T-helper 2 cell treated with Interferon-gamma antibody and Interleukin-4, amounts not matched to agents 5 μg/mL and 100 μg/mL, for 36 hours (primary cell): ENCODE measurements around the gene SENP7.
"Not testable (repeated sequence)": the region's sequence is repeated elsewhere in the genome, so short reads cannot be mapped to it uniquely, and the experiment has no call there.

Source experiments
- DNase-seq: peaks from one replicate; pipeline ENCODE4 v3.0.0; 2021; ENCODE audit warnings: low spot score
- H3K27ac Mint-ChIP-seq: one replicate; pipeline ENCODE4 v1.8.0; 2021; ENCODE audit warnings: mild to moderate bottlenecking, mixed read lengths
- H3K27me3 Mint-ChIP-seq: one replicate; pipeline ENCODE4 v1.8.0; 2021; ENCODE audit warnings: low read depth, mixed read lengths
- H3K36me3 Mint-ChIP-seq: one replicate; pipeline ENCODE4 v1.8.0; 2021; ENCODE audit warnings: low read depth, mixed read lengths
- H3K4me1 Mint-ChIP-seq: one replicate; pipeline ENCODE4 v1.8.0; 2021; ENCODE audit warnings: low read depth, mixed read lengths
- H3K4me3 Mint-ChIP-seq: one replicate; pipeline ENCODE4 v1.8.0; 2022; ENCODE audit warnings: mild to moderate bottlenecking, moderate library complexity, mixed read lengths
- H3K9me3 Mint-ChIP-seq: one replicate; pipeline ENCODE4 v1.8.0; 2021; ENCODE audit warnings: mixed read lengths

The SENP7 gene

DNA sequence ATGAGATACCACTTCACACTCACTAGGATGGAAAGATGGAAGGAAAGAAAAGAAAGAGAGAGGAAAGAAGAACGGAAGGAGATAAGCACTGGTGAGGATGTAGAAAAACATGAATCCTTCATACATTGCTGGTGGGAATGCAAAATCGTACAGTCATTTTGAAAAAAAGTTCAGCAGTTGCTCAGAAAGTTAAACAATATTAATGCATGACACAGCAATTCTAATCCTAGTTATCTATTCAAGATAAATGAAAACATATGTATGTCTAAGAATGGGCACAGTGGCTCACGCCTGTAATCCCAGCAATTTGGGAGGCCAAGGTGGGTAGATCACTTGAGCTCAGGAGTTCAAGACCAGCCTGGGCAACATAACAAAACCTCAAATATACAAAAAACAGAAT is 59.1 kb downstream of the SENP7 start:
- DNase-seq, result no peak
- peaks cover 5% of the 10 kb centered on the region for H3K9me3 Mint-ChIP-seq
- H3K36me3 Mint-ChIP-seq, result peaks cover 30% of the 10 kb centered on the region
- no peaks in the 10 kb centered on the region for H3K27me3 Mint-ChIP-seq
- H3K4me3 Mint-ChIP-seq, result no peak overlapping the region
- peaks cover 2% of the 10 kb centered on the region for H3K4me1 Mint-ChIP-seq
- no peak overlapping the region for H3K27ac Mint-ChIP-seq

DNA sequence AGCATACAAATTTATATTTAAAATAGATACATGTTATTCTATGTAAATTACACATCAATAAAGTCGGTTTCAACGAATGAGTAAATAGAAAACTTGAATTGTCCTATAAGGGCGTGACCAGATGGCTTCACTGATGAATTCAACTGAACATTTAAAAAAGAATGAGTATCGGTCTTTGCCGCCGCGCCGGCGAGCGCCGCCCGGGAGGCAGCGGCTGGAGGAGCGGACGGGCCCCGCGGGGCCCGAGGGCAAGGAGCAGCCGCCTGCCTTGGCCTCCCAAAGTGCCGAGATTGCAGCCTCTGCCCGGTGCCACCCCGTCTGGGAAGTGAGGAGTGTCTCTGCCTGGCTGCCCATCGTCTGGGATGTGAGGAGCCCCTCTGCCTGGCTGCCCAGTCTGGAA is 74.4 kb downstream of the SENP7 start:
- Mint-ChIP-seq H3K9me3 (peaks cover 40% of the 10 kb centered on the region), H3K36me3 (peaks cover 26% of the 10 kb centered on the region)
- H3K27ac Mint-ChIP-seq, DNase-seq, H3K27me3 Mint-ChIP-seq, H3K4me3 Mint-ChIP-seq, H3K4me1 Mint-ChIP-seq: not testable (repeated sequence)

DNA sequence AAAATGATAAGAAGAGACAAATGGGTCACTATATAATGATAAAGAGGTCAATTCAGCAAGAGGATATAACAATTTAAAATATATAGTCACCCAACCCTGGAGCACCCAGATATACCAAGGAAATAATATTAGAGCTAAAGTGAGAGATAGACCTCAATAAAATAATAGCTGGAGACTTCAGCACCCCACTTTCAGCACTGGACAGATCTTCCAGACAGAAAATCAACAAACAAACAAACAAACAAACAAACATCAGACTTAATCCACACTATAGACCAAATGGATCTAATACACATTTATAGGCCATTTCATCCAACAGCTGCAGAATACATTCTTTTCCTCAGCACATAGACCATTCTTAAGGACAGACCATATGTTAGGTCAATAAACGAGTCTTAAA is 79.4 kb downstream of the SENP7 start:
- DNase-seq, result no peak
- H3K4me1 Mint-ChIP-seq, result no peaks in the 10 kb centered on the region
- H3K9me3 Mint-ChIP-seq, result peaks cover 48% of the 10 kb centered on the region
- H3K4me3 Mint-ChIP-seq, result no peak overlapping the region
- no peak overlapping the region for H3K27ac Mint-ChIP-seq
- peaks cover 15% of the 10 kb centered on the region for H3K36me3 Mint-ChIP-seq
- H3K27me3 Mint-ChIP-seq, result no peaks in the 10 kb centered on the region

DNA sequence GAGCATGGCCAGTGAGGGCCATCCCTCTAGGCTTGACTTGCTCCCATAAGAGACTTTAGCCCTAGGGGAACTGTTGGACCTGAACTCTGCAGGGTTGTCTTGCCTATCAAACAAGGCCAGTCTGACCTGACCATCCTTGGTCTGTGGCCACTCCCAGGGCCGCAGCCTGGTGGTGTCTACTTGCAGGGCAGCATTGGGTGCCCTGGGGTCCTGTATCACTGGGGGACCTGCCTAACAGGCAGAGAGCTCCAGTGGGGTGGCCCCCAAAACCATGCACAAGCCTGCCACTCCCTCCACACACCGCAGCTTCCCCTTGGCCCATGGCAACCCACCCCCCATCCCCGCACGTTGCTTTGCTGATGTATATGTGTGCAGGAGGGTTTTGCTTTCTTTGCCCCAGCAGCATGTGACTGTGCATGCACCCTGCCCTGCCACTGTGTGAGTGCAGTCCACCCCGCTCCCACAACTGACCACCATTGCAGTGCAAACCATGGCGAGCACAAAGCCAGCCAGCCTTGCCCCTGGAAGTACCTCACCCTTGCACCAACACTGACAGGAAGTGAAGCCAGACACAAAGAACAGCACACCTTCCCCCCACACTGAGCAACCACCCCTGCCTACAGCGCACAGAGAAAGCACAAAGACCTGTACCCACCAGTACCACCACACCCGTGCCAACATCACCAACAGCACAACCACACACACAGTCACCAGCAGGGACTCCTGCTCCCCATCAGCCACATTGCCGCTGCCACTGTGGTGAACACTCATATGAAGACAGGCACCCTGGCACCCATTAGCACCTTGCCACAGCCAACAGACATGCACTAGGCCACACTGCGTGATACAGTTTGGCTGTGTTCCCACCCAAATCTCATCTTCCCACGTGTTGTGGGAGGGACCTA is 88.8 kb downstream of the SENP7 start:
- no peaks in the 10 kb centered on the region for H3K27me3 Mint-ChIP-seq
- peaks cover 14% of the 10 kb centered on the region for H3K9me3 Mint-ChIP-seq
- peaks cover 21% of the 10 kb centered on the region for H3K4me1 Mint-ChIP-seq
- DNase-seq, result no peak
- H3K27ac Mint-ChIP-seq, result no peak overlapping the region
- peaks cover 14% of the 10 kb centered on the region for H3K36me3 Mint-ChIP-seq
- H3K4me3 Mint-ChIP-seq, result no peak overlapping the region

DNA sequence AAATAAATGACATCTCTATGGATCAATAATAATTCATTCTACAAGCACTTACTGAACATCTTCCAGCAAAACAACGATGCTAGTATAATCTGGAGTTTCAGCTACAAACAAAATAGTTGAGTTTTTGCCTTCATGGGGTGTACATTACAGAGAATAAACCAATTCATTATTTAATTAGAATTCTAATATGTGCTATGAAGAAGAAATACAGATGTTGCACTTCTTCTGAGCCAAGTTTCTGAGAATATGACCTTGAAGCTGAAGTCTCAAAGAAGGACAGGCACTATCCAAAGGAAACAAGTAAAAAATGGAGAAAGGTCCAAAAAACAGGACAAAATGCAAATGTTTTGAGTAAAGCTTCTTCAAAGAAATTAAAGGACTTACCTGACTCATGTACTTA is 94.2 kb downstream of the SENP7 start:
- Mint-ChIP-seq H3K27ac (no peak overlapping the region), H3K36me3 (peaks cover 6% of the 10 kb centered on the region), H3K27me3 (no peaks in the 10 kb centered on the region), H3K4me1 (peaks cover 11% of the 10 kb centered on the region), H3K9me3 (no peaks in the 10 kb centered on the region), H3K4me3 (no peak overlapping the region)
- no peak for DNase-seq

DNA sequence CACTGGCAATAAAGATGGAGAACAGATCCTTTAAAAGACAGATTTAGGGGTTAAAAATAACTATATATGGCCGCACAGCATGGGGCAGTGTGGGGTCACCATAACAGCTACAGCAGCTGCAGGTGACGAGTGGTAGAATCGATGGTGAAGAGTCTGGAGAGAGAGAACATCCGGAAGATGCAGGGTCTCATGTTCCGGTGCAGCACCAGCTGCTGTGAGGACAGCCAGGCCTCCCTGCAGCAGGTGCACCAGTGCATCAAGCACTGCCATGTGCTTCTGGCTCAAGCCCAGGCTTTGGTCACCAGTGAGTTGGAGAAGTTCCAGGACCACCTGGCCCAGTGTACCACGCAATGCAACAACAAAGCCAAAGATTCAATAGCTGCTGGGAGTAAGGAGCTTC is 98.9 kb downstream of the SENP7 start:
- no peaks in the 10 kb centered on the region for H3K27me3 Mint-ChIP-seq
- peaks cover 4% of the 10 kb centered on the region for H3K4me1 Mint-ChIP-seq
- H3K4me3 Mint-ChIP-seq, result no peak overlapping the region
- H3K36me3 Mint-ChIP-seq, result peaks cover 16% of the 10 kb centered on the region
- H3K9me3 Mint-ChIP-seq, result peaks cover 12% of the 10 kb centered on the region
- no peak for DNase-seq
- H3K27ac Mint-ChIP-seq, result peak overlapping the region; percentile 42

DNA sequence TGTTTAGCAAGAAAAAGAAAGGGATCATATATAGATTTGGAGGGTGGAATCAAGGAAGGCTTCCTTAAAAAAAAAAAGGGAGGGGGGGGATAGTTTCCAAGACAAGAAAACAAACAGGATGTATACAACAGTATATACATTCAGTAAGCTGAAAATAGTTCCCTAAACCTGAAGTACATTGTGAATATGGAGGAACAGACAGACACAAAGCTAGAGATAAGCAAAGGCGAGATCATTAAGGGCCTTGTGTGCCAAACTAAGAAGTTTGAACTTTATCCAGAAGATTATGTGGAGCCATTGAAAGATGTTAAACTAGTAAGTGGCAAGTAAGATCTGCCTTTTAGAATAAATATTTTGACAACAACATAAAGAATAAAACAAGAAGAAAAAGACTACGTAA is 99.4 kb downstream of the SENP7 start:
- Mint-ChIP-seq H3K9me3 (peaks cover 17% of the 10 kb centered on the region), H3K4me3 (no peak overlapping the region), H3K4me1 (peaks cover 4% of the 10 kb centered on the region), H3K27ac (peak overlapping the region; percentile 42), H3K27me3 (no peaks in the 10 kb centered on the region), H3K36me3 (peaks cover 21% of the 10 kb centered on the region)
- DNase-seq, result no peak

DNA sequence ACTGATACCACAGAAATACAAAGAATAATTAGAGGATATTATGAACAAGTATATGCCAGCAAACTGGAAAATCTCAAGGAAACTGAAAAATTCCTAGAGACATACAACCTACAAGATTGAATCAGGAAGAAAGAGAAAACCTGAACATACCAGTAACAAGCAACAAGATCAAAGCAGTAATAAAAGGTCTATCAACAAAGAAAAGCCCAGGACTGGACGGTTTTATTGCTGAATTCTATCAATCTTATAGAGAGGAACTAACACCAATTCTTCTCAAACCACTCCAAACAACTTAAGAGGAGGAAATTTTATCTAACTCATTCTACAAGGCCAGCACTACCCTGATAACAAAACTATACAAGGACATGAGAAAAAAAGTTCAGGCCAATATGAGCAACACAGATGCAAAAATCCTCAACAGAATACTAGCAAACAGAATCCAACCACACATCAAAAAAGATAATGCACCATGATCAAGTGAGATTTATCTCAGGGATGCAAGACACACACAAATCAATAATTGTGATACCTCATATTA is 121.5 kb downstream of the SENP7 start:
- Mint-ChIP-seq H3K9me3 (peaks cover 69% of the 10 kb centered on the region), H3K27me3 (no peaks in the 10 kb centered on the region), H3K4me1 (peaks cover 12% of the 10 kb centered on the region), H3K4me3 (no peak overlapping the region), H3K36me3 (peaks cover 68% of the 10 kb centered on the region), H3K27ac (no peak overlapping the region)
- no peak for DNase-seq

DNA sequence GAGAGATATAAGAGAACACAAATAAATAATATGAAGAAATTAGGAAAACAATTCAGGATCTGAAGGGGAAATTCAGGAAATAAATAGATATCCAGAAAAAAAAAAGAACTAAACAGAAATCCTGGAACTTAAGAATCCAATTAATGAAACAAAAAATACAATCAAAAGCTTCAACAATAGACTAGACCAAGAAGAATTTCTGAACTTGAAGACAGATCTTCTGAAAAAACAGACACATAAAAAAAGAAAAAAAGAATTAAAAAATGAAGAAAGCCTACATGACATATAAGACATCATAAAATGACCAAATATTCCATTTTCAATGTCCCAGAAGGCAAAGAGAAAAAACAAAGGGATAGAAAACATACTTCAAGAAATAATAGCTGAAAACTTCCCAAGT is 124.3 kb downstream of the SENP7 start:
- no peak overlapping the region for H3K4me3 Mint-ChIP-seq
- no peaks in the 10 kb centered on the region for H3K27me3 Mint-ChIP-seq
- no peak overlapping the region for H3K27ac Mint-ChIP-seq

DNA sequence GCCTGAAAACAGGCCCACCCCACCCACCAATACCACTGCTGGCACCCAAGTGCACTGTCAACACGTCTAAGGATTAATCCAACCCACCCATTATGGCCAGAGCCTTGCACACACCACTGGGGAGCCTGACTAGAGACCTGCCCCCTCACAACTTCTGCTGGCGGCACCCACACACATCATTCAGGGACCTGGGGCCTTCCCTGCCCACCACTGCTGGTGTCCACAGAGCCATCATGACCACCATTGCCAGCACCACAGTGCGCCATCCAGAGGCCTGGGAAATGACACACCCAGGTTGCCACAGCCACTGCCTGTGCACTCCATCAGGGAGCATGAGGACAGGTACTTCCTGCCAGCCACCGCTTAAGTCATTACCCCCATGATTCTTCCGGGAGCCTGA is 125.7 kb downstream of the SENP7 start:
- peaks cover 14% of the 10 kb centered on the region for H3K4me1 Mint-ChIP-seq
- no peak for DNase-seq
- no peak overlapping the region for H3K27ac Mint-ChIP-seq
- H3K27me3 Mint-ChIP-seq, result no peaks in the 10 kb centered on the region
- H3K36me3 Mint-ChIP-seq, result peaks cover 44% of the 10 kb centered on the region
- peaks cover 43% of the 10 kb centered on the region for H3K9me3 Mint-ChIP-seq
- H3K4me3 Mint-ChIP-seq, result no peak overlapping the region

More for the DNA sequence above, 124.3 kb downstream of the SENP7 start:
- peaks cover 53% of the 10 kb centered on the region for H3K9me3 Mint-ChIP-seq
- peaks cover 14% of the 10 kb centered on the region for H3K4me1 Mint-ChIP-seq
- peaks cover 56% of the 10 kb centered on the region for H3K36me3 Mint-ChIP-seq
- no peak for DNase-seq

DNA sequence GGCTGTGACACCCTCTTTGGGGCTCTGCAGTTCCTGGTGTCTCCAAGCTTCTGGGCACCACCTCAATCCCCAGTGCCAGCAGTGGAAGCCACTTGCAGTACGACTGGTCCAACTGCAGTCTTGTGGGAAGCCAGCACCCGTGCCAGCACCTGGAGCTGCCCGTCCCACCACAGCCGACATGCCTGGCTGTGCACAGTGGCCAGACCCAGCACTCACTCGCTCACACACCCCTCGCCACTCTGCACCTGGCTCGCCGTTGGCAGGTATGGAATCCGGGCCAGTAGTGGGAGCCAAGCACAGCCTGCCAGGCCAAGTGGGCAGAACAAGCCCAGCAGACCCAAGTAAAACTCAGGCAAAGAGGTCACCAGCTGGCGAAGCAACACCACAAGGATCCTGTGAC is 128.6 kb downstream of the SENP7 start:
- Mint-ChIP-seq H3K9me3 (peaks cover 17% of the 10 kb centered on the region), H3K4me1 (peaks cover 21% of the 10 kb centered on the region), H3K4me3 (no peak overlapping the region), H3K27ac (no peak overlapping the region), H3K27me3 (no peaks in the 10 kb centered on the region), H3K36me3 (peaks cover 23% of the 10 kb centered on the region)
- DNase-seq, result no peak

DNA sequence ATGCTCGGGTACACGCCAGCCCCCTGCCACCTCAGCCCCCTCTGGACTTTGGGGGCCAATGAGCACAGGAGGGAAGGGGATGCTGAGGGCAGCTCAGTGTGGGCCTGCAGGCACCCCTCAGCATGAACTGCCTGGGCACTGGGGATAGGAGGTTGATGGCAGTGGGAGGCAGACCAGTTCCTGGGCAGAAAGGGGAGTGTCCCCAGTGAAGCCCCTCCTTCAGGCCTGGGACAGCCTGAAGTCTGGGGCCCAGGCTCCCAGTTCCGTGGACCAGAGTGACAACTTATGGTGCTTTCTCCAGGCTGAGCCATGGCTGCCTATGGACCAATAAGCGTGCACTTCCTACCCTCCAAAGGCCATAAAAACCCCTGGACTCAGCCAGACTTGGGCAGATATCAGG is 129.4 kb downstream of the SENP7 start:
- Mint-ChIP-seq H3K9me3 (peaks cover 15% of the 10 kb centered on the region), H3K27me3 (no peaks in the 10 kb centered on the region), H3K4me3 (no peak overlapping the region), H3K36me3 (peaks cover 18% of the 10 kb centered on the region), H3K4me1 (peaks cover 23% of the 10 kb centered on the region), H3K27ac (no peak overlapping the region)
- DNase-seq, result no peak

DNA sequence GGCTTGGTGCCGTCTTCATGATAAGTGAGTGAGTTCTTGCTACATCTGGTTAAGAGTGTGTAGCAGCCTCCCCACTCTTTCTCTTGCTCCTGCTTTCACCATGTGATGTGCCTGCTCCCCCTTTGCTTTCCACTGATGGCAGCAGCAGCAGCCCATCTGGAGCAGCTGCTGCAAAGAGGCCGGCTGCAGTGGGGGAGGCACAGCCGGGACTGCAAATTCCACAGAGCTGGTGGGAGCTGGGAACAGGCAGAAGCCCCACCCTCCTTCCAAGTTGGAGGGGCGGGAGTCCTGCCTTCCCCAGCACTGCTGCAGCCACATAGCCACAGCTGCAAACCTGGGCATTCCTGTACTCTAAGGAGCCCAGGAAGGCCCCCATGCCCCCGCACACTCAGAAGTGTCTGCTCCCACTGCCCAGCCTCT is 129.8 kb downstream of the SENP7 start:
- Mint-ChIP-seq H3K27ac (no peak overlapping the region), H3K4me1 (peaks cover 27% of the 10 kb centered on the region)

DNA sequence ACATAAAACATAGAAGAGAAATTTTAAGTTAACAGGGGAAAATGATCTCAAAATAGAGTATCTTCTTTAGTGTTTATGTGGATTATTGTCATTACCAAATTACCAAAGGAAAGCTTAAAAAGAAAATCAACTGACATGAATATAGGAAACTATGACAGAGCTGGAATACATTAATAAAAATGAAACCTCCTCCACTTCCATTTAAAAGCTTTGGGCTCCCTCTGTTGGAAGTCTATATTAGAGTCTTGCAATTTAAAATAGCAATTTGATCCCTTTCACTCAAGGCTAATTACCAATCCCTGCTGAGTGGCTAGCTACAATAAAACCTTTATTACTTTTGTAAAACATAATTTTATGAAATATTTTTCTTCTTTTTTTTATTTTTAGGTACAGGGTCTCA is 131.2 kb downstream of the SENP7 start:
- Mint-ChIP-seq H3K4me3 (no peak overlapping the region), H3K27me3 (no peaks in the 10 kb centered on the region), H3K4me1 (peaks cover 33% of the 10 kb centered on the region), H3K27ac (no peak overlapping the region), H3K9me3 (peaks cover 12% of the 10 kb centered on the region), H3K36me3 (peaks cover 13% of the 10 kb centered on the region)
- no peak for DNase-seq

More for the DNA sequence above, 129.8 kb downstream of the SENP7 start:
- H3K4me3 Mint-ChIP-seq, result no peak overlapping the region
- no peak for DNase-seq
- H3K9me3 Mint-ChIP-seq, result peaks cover 14% of the 10 kb centered on the region
- peaks cover 18% of the 10 kb centered on the region for H3K36me3 Mint-ChIP-seq
- H3K27me3 Mint-ChIP-seq, result no peaks in the 10 kb centered on the region
